Activated T-helper 9 cell treated with anti-CD3 and anti-CD28 coated beads, Interleukin-2, amount 50 U/mL, for 16 hours (primary cell): ENCODE measurements around the gene GZMM.
A peak's percentile ranks its signal among the peaks of the same experiment; 100 is the strongest.

ENCODE experiments used
- DNase-seq: peaks from one replicate; pipeline ENCODE4 v3.0.0-alpha.2; 2020; ENCODE audit warnings: low read depth

The GZMM gene

GRCh38 chr19:543910-544608 lies at the start of gene GZMM:
Gene GZMM (plus strand): TSS chr19:544053. CDS start chr19:544072, 19 bp downstream.
- DNase-seq: peak; percentile 62

- no peak for DNase-seq
Observed at GRCh38 chr19:494171-495080, 49.4 kb upstream of the GZMM start.

- DNase-seq: no peak
Observed at GRCh38 chr19:495081-495401, 48.8 kb upstream of the GZMM start.

GRCh38 chr19:495402-496111 lies 48.3 kb upstream of the GZMM start:
- DNase-seq: peak; percentile 28

GRCh38 chr19:496112-496665 lies 47.7 kb upstream of the GZMM start, which contains the start of gene MADCAM1:
Gene MADCAM1 (plus strand): TSS chr19:496486. CDS start chr19:496500, 14 bp downstream.
- DNase-seq: no peak

GRCh38 chr19:496986-497385 lies 46.9 kb upstream of the GZMM start:
- no peak for DNase-seq

GRCh38 chr19:497491-497868 lies 46.4 kb upstream of the GZMM start:
- DNase-seq: no peak

- no peak for DNase-seq
Observed at GRCh38 chr19:497869-498510, 45.9 kb upstream of the GZMM start.

GRCh38 chr19:498511-498891 lies 45.4 kb upstream of the GZMM start:
- no peak for DNase-seq

GRCh38 chr19:498977-499623 lies 44.8 kb upstream of the GZMM start:
- no peak for DNase-seq

- no peak for DNase-seq
Observed at GRCh38 chr19:501646-502045, 42.2 kb upstream of the GZMM start.

- DNase-seq: no peak
Observed at GRCh38 chr19:504616-505015, 39.2 kb upstream of the GZMM start.

- DNase-seq: peak; percentile 90
Observed at GRCh38 chr19:506404-507285, 37.2 kb upstream of the GZMM start.

GRCh38 chr19:507286-508203 lies 36.3 kb upstream of the GZMM start, which contains the start of gene TPGS1:
Gene TPGS1 (plus strand): TSS chr19:507497. CDS start chr19:507507, 10 bp downstream.
- peak; percentile 79 for DNase-seq

- no peak for DNase-seq
Observed at GRCh38 chr19:508204-509150, 35.4 kb upstream of the GZMM start.

GRCh38 chr19:510606-511100 lies 33.2 kb upstream of the GZMM start:
- DNase-seq: peak; percentile 87

GRCh38 chr19:511101-511851 lies 32.6 kb upstream of the GZMM start:
- DNase-seq: peak; percentile 70
